GM13976 (cell line): ENCODE measurements around the gene SRSF10.
A peak's percentile ranks its signal among the peaks of the same experiment; 100 is the strongest.
"Not testable (repeated sequence)": the region's sequence is repeated elsewhere in the genome, so short reads cannot be mapped to it uniquely, and the experiment has no call there.

ENCODE experiments used
- DNase-seq: peaks from one replicate; pipeline ENCODE4 v3.0.0; 2012; ENCODE audit warnings: low spot score
- CTCF ChIP-seq: IDR thresholded peaks from 2 replicates; pipeline ENCODE4 v1.5.1; 2012; ENCODE audit warnings: borderline replicate concordance, mild to moderate bottlenecking; ENCODE audit not compliant: insufficient read depth; ENCODE audit errors: extremely low read depth, missing control alignments, control extremely low read depth
- in situ Hi-C: fragments of 300-500 bp; cut with MboI; formaldehyde crosslinking; loops from one replicate; pipeline ENCODE4 v1.12.0; 2022; ENCODE audit warnings: low sequenced_read_pairs, mixed read lengths, inconsistent platforms; ENCODE audit not compliant: unreplicated experiment

SRSF10 gene

GRCh38 chr1:23996700-23997229, 16.6 kb upstream of the SRSF10 start:
- no peak for DNase-seq
- in situ Hi-C loops: no loop called here
- no peak for TF ChIP-seq CTCF

- no peak for TF ChIP-seq CTCF
- DNase-seq: peak; percentile 52
- in situ Hi-C loops: no loop called here
Measured at GRCh38 chr1:23995431-23995837, 15.3 kb upstream of the SRSF10 start.

GRCh38 chr1:23992011-23992410, 11.9 kb upstream of the SRSF10 start:
- DNase-seq, in situ Hi-C loops: not testable (repeated sequence)

GRCh38 chr1:23989263-23989662, 9.1 kb upstream of the SRSF10 start:
- DNase-seq: no peak
- no peak for TF ChIP-seq CTCF
- in situ Hi-C loops: no loop called here

- DNase-seq, in situ Hi-C loops: not testable (repeated sequence)
Measured at GRCh38 chr1:23987038-23987437, 6.9 kb upstream of the SRSF10 start.

- in situ Hi-C loops: no loop called here
- no peak for TF ChIP-seq CTCF
- DNase-seq: no peak
Measured at GRCh38 chr1:23984417-23985186, 4.5 kb upstream of the SRSF10 start.

GRCh38 chr1:23980728-23981070, 572 bp upstream of the SRSF10 start:
- TF ChIP-seq CTCF: no peak
- in situ Hi-C loops: no loop called here
- DNase-seq: peak; percentile 64
